NCI-H2107 treated with DMSO at 0.1 percent for 48 hours (cell line): ENCODE results near the gene CYS1.
"Not testable (repeated sequence)": the region's sequence is repeated elsewhere in the genome, so short reads cannot be mapped to it uniquely, and the experiment has no call there.

ENCODE experiments used
- DNase-seq: peaks from one replicate; lab custom pipeline; 2025; ENCODE audit not compliant: unreplicated experiment; lab: John Stamatoyannopoulos, UW

The CYS1 gene

DNA sequence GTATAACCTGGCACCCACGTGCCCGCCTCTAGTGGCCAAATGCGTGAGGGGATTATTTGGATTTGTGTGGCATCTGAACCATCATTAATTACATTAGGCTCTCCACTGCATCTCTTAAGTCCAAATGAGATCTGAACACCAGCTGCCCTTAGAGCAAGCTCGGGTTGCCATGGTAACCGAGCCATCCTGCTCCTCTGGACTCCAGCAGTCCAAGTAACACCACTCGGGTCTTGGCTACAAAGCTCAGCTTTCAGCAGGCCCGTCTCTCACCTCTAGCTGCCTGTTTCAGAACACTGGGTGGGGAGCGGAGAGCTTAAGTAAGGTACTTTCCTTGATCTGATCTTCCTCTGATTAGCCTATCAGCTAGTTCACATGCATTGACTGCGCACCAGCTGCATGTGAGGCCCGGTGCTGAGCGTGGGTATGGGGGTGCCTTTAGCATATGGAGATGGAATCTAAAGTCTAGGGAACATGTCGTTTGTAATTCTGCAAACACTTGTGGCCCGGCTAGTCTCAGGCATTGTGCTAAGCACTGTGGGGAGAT, 14.1 kb upstream of the CYS1 start:
- no peak for DNase-seq

DNA sequence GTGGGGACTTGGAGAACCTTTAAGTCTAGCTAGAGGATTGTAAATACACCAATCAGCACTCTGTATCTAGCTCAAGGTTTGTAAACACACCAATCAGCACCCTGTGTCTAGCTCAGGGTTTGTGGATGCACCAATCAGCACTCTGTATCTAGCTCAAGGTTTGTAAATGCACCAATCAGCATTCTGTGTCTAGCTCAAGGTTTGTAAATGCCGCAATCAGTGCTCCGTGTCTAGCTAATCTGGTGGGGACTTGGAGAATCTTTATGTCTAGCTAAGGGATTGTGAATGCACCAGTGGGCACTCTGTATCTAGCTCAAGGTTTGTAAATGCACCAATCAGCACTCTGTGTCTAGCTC, 11.7 kb upstream of the CYS1 start:
- DNase-seq: not testable (repeated sequence)

DNA sequence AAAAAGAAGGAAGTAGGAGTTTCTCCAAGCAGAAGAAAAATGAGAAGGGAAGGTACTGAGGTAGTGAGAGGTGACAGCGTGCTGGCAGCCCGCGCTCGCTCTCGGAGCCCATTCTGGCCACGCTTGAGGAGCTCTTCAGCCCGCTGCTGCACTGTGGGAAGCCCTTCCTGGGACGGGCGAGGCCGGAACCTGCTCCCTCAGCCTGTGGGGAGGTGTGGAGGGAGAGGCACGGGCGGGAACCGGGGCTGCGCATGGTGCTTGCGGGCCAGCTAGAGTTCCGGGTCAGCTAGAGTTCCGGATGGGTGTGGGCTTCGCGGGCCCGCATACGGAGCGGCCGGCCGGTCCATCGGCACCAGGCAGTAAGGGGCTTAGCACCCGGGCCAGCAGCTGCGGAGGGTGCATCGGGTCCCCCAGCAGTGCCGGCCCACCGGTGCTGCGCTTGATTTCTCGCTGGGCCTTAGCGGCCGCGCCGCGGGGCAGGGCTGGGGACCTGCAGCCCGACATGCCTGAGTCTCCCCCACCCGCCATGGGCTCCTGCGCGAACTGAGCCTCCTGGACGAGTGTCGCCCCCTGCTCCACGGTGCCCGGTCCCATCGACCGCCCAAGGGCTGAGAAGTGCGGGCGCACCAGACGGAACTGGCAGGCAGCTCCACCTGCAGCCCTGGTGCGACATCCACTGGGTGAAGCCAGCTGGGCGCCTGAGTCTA, 11.1 kb upstream of the CYS1 start:
- no peak for DNase-seq

GRCh38 chr2:10089565-10090190, 9.5 kb upstream of the CYS1 start:
- no peak for DNase-seq

GRCh38 chr2:10087360-10087759, 7.1 kb upstream of the CYS1 start:
- DNase-seq: no peak

- DNase-seq: no peak
Measured at GRCh38 chr2:10086950-10087349, 6.7 kb upstream of the CYS1 start.

GRCh38 chr2:10085668-10086059, 5.5 kb upstream of the CYS1 start:
- DNase-seq: no peak

- no peak for DNase-seq
Measured at GRCh38 chr2:10085043-10085667, 4.9 kb upstream of the CYS1 start.

GRCh38 chr2:10084223-10084865, 4.1 kb upstream of the CYS1 start:
- DNase-seq: no peak

- no peak for DNase-seq
Measured at GRCh38 chr2:10083692-10084211, 3.5 kb upstream of the CYS1 start.

- DNase-seq: no peak
Measured at GRCh38 chr2:10083046-10083445, 2.8 kb upstream of the CYS1 start.

GRCh38 chr2:10080536-10081304, 509 bp upstream of the CYS1 start:
- DNase-seq: no peak

- DNase-seq: no peak
Measured at GRCh38 chr2:10079266-10079869, 843 bp downstream of the CYS1 start.

GRCh38 chr2:10078704-10079265, 1.4 kb downstream of the CYS1 start:
- no peak for DNase-seq

DNA sequence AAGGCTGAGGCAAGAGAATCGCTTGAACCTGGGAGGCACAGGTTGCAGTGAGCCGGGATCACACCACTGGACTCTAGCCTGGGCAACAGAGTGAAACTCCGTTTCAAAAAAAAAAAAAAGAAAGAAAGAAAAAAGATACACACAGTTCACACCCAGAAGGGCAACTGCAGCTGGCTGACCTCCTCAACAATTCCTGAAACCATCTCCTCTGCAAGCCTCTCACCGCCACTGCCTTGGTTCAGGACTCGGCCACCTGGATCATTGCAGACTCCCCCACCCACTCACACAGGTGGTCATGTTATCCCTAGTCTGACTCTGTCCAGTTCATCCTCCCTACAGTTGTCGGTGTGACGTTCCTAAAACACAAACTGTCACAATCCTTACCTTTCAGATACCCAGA, 2.2 kb downstream of the CYS1 start:
- no peak for DNase-seq

DNA sequence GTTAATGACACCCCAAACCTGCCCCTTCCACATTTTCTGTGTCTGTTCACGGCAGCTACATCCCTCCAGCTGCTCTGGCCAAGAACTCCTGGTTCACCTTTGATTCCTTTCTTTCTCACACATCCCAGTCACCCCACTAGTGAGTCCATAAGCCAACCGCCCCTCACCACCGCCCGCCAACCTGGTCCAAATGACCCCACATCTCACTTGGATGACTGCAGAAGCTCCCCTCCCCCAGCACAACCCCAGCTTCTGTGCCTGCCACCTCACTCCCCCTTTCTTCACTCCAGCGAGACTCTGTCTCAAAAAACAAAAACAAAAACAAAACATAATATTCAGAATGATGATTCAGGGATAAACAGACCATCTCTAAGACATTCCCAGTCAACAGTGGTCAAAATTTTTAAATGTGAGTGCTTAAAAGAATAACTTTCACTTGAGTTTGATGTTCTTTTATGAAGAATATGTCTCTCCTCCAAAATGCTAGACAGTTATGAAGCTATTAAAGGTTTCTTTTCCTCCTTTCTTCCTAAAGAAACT, 3.2 kb downstream of the CYS1 start:
- DNase-seq: no peak

GRCh38 chr2:10076511-10076910, 3.7 kb downstream of the CYS1 start:
- DNase-seq: no peak

DNA sequence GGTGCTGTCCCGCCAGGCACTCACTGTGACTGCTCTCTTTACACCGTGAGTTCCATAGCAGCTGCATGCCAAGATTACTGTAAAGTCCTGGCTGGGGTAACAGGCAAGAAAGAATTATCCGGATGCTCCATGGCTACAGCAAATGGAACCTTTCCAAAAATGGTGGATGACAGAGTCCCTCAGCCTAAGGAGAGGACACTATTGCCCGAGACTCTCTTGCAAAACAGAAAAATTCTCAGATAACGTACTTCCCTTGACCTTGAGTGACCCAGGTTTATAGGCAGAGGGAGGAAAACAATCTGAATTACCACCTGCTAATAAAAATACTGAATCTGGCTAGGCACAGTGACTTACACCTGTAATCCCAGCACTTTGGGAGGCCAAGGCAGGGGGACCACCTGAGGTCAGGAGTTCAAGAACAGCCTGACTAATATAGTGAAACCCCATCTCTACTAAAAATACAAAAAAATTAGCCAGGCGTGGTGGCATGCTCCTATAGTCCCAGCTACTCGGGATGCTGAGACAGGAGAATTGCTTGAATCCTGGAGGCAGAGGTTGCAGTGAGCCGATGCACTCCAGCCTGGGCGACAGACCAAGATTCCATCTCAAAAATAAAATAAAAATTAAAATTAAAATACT, 4.5 kb downstream of the CYS1 start:
- no peak for DNase-seq

GRCh38 chr2:10075101-10075500, 5.1 kb downstream of the CYS1 start:
- DNase-seq: no peak
